GM13977 (cell line): Measurements from ENCODE around the gene ACSL4.

Experiments used
- DNase-seq: peaks from one replicate; pipeline ENCODE4 v3.0.0; 2012; ENCODE audit warnings: low spot score
- CTCF ChIP-seq: IDR thresholded peaks from 2 replicates; pipeline ENCODE4 v1.5.1; 2012; ENCODE audit warnings: mild to moderate bottlenecking, control low read depth; ENCODE audit not compliant: insufficient read depth; ENCODE audit errors: extremely low read depth, missing control alignments
- in situ Hi-C: fragments of 300-500 bp; cut with MboI; formaldehyde crosslinking; loops from one replicate; pipeline ENCODE4 v1.12.0; 2022; ENCODE audit warnings: low sequenced_read_pairs, low pct_unique_long_range_greater_than_20kb, mixed read lengths, inconsistent platforms; ENCODE audit not compliant: unreplicated experiment

The ACSL4 gene

DNA sequence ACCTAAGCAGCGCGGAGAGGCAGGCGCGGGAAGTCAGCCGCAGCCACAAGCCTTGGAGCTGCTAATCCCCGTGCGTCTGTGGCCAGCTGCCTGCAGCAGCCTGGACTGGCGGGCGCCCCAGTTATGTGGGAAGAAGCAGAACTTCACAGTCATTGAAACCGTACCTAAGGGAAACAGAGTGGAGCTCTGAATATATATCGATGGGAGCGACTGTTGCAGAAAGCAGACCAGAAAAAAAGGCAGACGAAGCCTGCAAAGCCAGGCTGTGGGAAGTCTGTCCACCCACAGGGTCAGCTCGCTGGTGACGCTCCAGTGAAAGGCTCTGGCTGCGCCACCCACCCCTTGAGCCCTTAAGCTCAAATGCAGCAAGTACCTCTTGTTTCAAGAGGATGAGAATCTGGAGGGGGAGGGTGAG, 132.8 kb downstream of the ACSL4 start:
- in situ Hi-C loops = no loop called here
- no peak for DNase-seq
- TF ChIP-seq CTCF = no peak

DNA sequence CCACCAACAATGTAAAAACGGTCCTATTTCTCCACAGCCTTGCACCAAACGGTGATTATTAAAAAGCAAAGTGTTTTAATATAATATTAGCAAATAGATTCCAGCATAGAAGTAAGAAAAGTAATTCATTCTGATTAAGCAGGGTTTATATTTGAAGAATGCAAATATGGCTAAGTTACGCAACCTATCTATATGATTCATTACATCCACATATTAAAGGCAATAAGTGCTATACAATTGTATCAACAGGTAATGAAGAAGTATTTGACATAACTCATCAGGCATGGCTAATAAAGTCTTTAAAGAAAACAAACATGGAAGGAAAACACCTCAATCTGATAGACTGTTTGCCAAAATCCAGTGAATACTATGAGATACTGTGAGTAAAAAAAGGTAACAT, 137.0 kb downstream of the ACSL4 start:
- in situ Hi-C loops = no loop called here
- no peak for DNase-seq
- no peak for TF ChIP-seq CTCF
